Kidney (tissue), 14 donors: ENCODE data around the gene STK16. TPM values are rescaled to one million over a fixed set of nuclear protein-coding genes. Genes with fewer than 3 reads are reported as not detected.

Source experiments
- DNase-seq, 5 donors: peaks; one replicate each; pipeline ENCODE4 v3.0.0-alpha.2; 2013 to 2020
- FAIRE-seq: peaks from 2 replicates; lab custom pipeline; 2012; peaks lifted over from hg19 to GRCh38; lab: Jason Lieb, UNC
- H3K27ac ChIP-seq, 2 donors: one replicate each; pipeline ENCODE4 v1.7.0; 2013; ENCODE audit warnings: low read depth in 2 of 2, low read length in 2 of 2, inconsistent platforms in 1 of 2
- H3K27me3 ChIP-seq: one replicate; pipeline ENCODE4 v1.7.1; 2013; ENCODE audit warnings: low read length, inconsistent platforms; ENCODE audit not compliant: control insufficient read depth, insufficient read depth
- H3K36me3 ChIP-seq, 3 donors: one replicate each; pipeline versions ENCODE4 v1.7.0 to v1.7.1; 2013; ENCODE audit warnings: low read length in 3 of 3, control low read depth in 1 of 3, inconsistent platforms in 1 of 3; ENCODE audit not compliant: insufficient read depth in 3 of 3, control insufficient read depth in 2 of 3
- H3K4me1 ChIP-seq, 3 donors: one replicate each; pipeline versions ENCODE4 v1.7.0 to v1.7.1; 2013; ENCODE audit warnings: low read length in 3 of 3, inconsistent platforms in 1 of 3, low read depth in 1 of 3; ENCODE audit not compliant: control insufficient read depth in 2 of 3, insufficient read depth in 2 of 3
- H3K4me3 ChIP-seq, 3 donors: one replicate each; pipeline versions ENCODE4 v1.7.0 to v1.8.1; 2013; ENCODE audit warnings: low read length in 3 of 3, control low read depth in 1 of 3, inconsistent platforms in 1 of 3
- H3K9ac ChIP-seq, 3 donors: one replicate each; pipeline versions ENCODE4 v1.7.0 to v1.7.1; 2013; ENCODE audit warnings: low read length in 3 of 3, control low read depth in 1 of 3, inconsistent platforms in 1 of 3
- H3K9me3 ChIP-seq, 3 donors: one replicate each; pipeline versions ENCODE4 v1.7.0 to v1.7.1; 2013; ENCODE audit warnings: low read length in 3 of 3, control low read depth in 1 of 3, inconsistent platforms in 1 of 3; ENCODE audit not compliant: control insufficient read depth in 2 of 3, insufficient read depth in 1 of 3
- CTCF ChIP-seq: IDR thresholded peaks from 3 replicates; pipeline ENCODE4 v1.5.1; 2012; ENCODE audit warnings: mild to moderate bottlenecking, moderate library complexity, borderline replicate concordance; ENCODE audit not compliant: insufficient read depth; ENCODE audit errors: extremely low read depth
- intact Hi-C: fragments of 100-400 bp; cut with DNase I; formaldehyde crosslinking; loops from one replicate; pipeline ENCODE4 v1.11.1; 2022
- polyA plus RNA-seq: library from polyadenylated mRNA; stranded (reverse); fragments of 350-450 nt; fragmentation: Illumina TruSeq; extraction: RNeasy Lipid Tissue Mini Kit (QIAGEN cat#74804); gene quantifications from one replicate; pipeline ENCODE4 v1.2.3, GENCODE V29; 2014; ENCODE audit warnings: low read depth, low replicate concordance; ENCODE audit not compliant: insufficient read depth
- total RNA-seq: library from RNA; stranded (reverse); fragmentation: NEBNext Ultra II Directional; extraction: Animal tissue kit (Norgen Biotek cat#: 25700); gene quantifications from one replicate; pipeline ENCODE4 v1.2.1, GENCODE V29; 2021
- donor health status: control.
- donor health status: control.
- donor health status: control.
- donor health status: control.
- donor health status: control.
- donor health status: DM: yes; HTN: yes; CAD: no.
- donor health status: Normal renal cell carcinoma (clear cell type).

STK16 gene
- total and polyA plus RNA-seq, 2 donors from 2014 or later: 29.9 to 53.8 TPM

- Histone ChIP-seq H3K27ac (peak overlapping the region; percentile 51 to 60), H3K4me1 (peaks cover 8 to 18% (median 14%) of the 10 kb centered on the region in 3 donors), H3K27me3 (no peaks in the 10 kb centered on the region), H3K4me3 (no peak overlapping the region), H3K36me3 (no peaks in the 10 kb centered on the region), H3K9ac (no peak overlapping the region), H3K9me3 (no peaks in the 10 kb centered on the region)
- intact Hi-C loops: no loop called here
- DNase-seq (peak; percentile 40 to 75 (median 60)), FAIRE-seq (no peak)
- no peak for TF ChIP-seq CTCF
These were observed 29.2 kb downstream of the STK16 start for GRCh38 chr2:219274361-219274921.

- intact Hi-C loops: no loop called here
- Histone ChIP-seq H3K9me3 (no peaks in the 10 kb centered on the region), H3K4me3 (peak overlapping the region in 2 of 3 donors; percentile 58 to 92), H3K4me1 (peaks cover 8 to 21% (median 16%) of the 10 kb centered on the region in 3 donors), H3K27me3 (no peaks in the 10 kb centered on the region), H3K36me3 (peaks cover 0 to 15% (median 8%) of the 10 kb centered on the region in 3 donors), H3K27ac (peak overlapping the region; percentile 93 to 97), H3K9ac (peak overlapping the region; percentile 43 to 85 (median 67))
- DNase-seq (peak; percentile 85 to 91 (median 87)), FAIRE-seq (no peak)
- peak; percentile 91 for TF ChIP-seq CTCF
These were observed 32.7 kb downstream of the STK16 start for GRCh38 chr2:219277703-219278654.

- Histone ChIP-seq H3K4me3 (peak overlapping the region; percentile 52 to 92 (median 65)), H3K9me3 (no peaks in the 10 kb centered on the region), H3K27ac (peak overlapping the region; percentile 93 to 97), H3K27me3 (no peaks in the 10 kb centered on the region), H3K4me1 (peaks cover 8 to 21% (median 16%) of the 10 kb centered on the region in 3 donors), H3K9ac (peak overlapping the region; percentile 43 to 85 (median 67)), H3K36me3 (peaks cover 0 to 15% (median 9%) of the 10 kb centered on the region in 3 donors)
- FAIRE-seq (no peak), DNase-seq (peak in 1 of 5 donors; percentile 32)
- intact Hi-C loops: no loop called here
- no peak for TF ChIP-seq CTCF
These were observed 33.4 kb downstream of the STK16 start for GRCh38 chr2:219278655-219279150.
